HepG2 (cell line): Measurements from ENCODE around the gene SLC27A3. TPM values are rescaled to one million over a fixed set of nuclear protein-coding genes. Genes with fewer than 3 reads are reported as not detected.
A peak's percentile ranks its signal among the peaks of the same experiment; 100 is the strongest.

Experiments used
- ARID5B ChIP-seq: IDR thresholded peaks from 2 replicates; pipeline ENCODE4 v1.4.0; 2020; ENCODE audit warnings: mild to moderate bottlenecking, missing genetic modification reagents
- DRAP1 ChIP-seq: IDR thresholded peaks from 2 replicates; pipeline ENCODE4 v1.6.1; 2016; ENCODE audit warnings: missing genetic modification reagents, missing compliant biosample characterization
- ELF3 ChIP-seq: IDR thresholded peaks from 2 replicates; pipeline ENCODE4 v1.6.1; 2016; ENCODE audit warnings: missing genetic modification reagents, missing compliant biosample characterization
- GATAD2A ChIP-seq: IDR thresholded peaks from 2 replicates; pipeline ENCODE4 v1.6.1; 2016
- HOXA3 ChIP-seq: sonication (generic); formaldehyde crosslinking; IDR thresholded peaks from 2 replicates; pipeline ENCODE4 v1.5.0; 2020; ENCODE audit warnings: missing genetic modification reagents
- IRF2 ChIP-seq: IDR thresholded peaks from 2 replicates; pipeline ENCODE4 v1.6.1; 2018; ENCODE audit warnings: missing genetic modification reagents, missing compliant biosample characterization
- MIXL1 ChIP-seq: IDR thresholded peaks from 2 replicates; pipeline ENCODE4 v1.6.1; 2016
- NFE2L1 ChIP-seq: sonication (generic); formaldehyde crosslinking; IDR thresholded peaks from 2 replicates; pipeline ENCODE4 v1.4.0; 2020; ENCODE audit warnings: missing genetic modification reagents, mild to moderate bottlenecking, borderline replicate concordance
- NONO ChIP-seq, 2 experiments: fragments of 450-650 bp in 1 of 2; sonication (generic) in 1 of 2; formaldehyde crosslinking in 1 of 2; IDR thresholded peaks in 1 of 2; conservative IDR thresholded peaks in 1 of 2; 2 replicates each; pipeline versions ENCODE4 v1.6.1 to v1.8.0; 2017 to 2022; ENCODE audit warnings: mild to moderate bottlenecking in 1 of 2, missing genetic modification reagents in 1 of 2, moderate library complexity in 1 of 2
- NR0B2 ChIP-seq: sonication (generic); formaldehyde crosslinking; IDR thresholded peaks from 2 replicates; pipeline ENCODE4 v1.4.0; 2020; ENCODE audit warnings: mild to moderate bottlenecking, missing genetic modification reagents
- NR2F2 ChIP-seq: IDR thresholded peaks from 2 replicates; pipeline ENCODE4 v1.6.1; 2012; ENCODE audit warnings: low read depth, inconsistent platforms, borderline replicate concordance
- RAD51 ChIP-seq: fragments of 450-650 bp; IDR thresholded peaks from 2 replicates; pipeline ENCODE4 v1.6.1; 2016; ENCODE audit warnings: borderline replicate concordance
- REPIN1 ChIP-seq: sonication (generic); formaldehyde crosslinking; IDR thresholded peaks from 2 replicates; pipeline ENCODE4 v1.8.0; 2022; ENCODE audit warnings: missing genetic modification reagents, low read depth, mild to moderate bottlenecking, borderline replicate concordance
- SIN3B ChIP-seq: fragments of 150-350 bp; IDR thresholded peaks from 2 replicates; pipeline ENCODE4 v1.6.1; 2014; ENCODE audit warnings: low read length
- SMAD3 ChIP-seq: sonication (generic); formaldehyde crosslinking; IDR thresholded peaks from 2 replicates; pipeline ENCODE4 v1.4.0; 2020; ENCODE audit warnings: missing genetic modification reagents
- THRA ChIP-seq: sonication (generic); formaldehyde crosslinking; IDR thresholded peaks from 2 replicates; pipeline ENCODE4 v1.4.0; 2020; ENCODE audit warnings: missing genetic modification reagents, borderline replicate concordance
- ZHX1 ChIP-seq: sonication (generic); formaldehyde crosslinking; IDR thresholded peaks from 2 replicates; pipeline ENCODE4 v1.8.1; 2022; ENCODE audit warnings: low read depth, mild to moderate bottlenecking, missing genetic modification reagents
- ZNF678 ChIP-seq: sonication (generic); formaldehyde crosslinking; IDR thresholded peaks from 2 replicates; pipeline ENCODE4 v1.4.0; 2020; ENCODE audit warnings: mild to moderate bottlenecking, missing genetic modification reagents
- ZNF691 ChIP-seq: sonication (generic); formaldehyde crosslinking; IDR thresholded peaks from 2 replicates; pipeline ENCODE4 v1.4.0; 2020; ENCODE audit warnings: missing genetic modification reagents, low read depth, mild to moderate bottlenecking, borderline replicate concordance
- polyA plus RNA-seq, 8 experiments: library from polyadenylated mRNA; depleted of rRNA in 3 of 8; stranded (reverse) in 7 of 8; unstranded in 1 of 8; fragments of >200 nt; fragmentation: Illumina TruSeq in 4 of 8; extraction: Trizol in 4 of 8; gene quantifications; 2 replicates each; pipeline versions ENCODE4 v1.2.1 to v1.2.3, GENCODE V29; 2011 to 2016; ENCODE audit warnings: low read depth in 4 of 8, missing spikeins in 1 of 8, mixed read lengths in 1 of 8; ENCODE audit not compliant: insufficient read depth in 1 of 8
- total RNA-seq, 5 experiments: library from RNA; depleted of rRNA; stranded (reverse); fragments of >200 nt; fragmentation: Illumina TruSeq; extraction: Trizol; gene quantifications; 2 replicates each; pipeline ENCODE4 v1.2.3, GENCODE V29; 2016; ENCODE audit warnings: low read depth in 1 of 5

The SLC27A3 gene
- total and polyA plus RNA-seq, 2 of the 13 experiments (the other 11 are each of a cell fraction or from before 2014, with no cell fraction given), result 4.3 to 10.3 TPM

- TF ChIP-seq DRAP1 (CRISPR knock-in tag), result peak; percentile 32; the same call in 1 of the 2 replicates
- peak; percentile 24; the same call in 1 of the 2 replicates for TF ChIP-seq HOXA3 (CRISPR knock-in tag)
- TF ChIP-seq IRF2, result peak; percentile 45; the same call in 1 of the 2 replicates
- 0 out of 2 replicates have a peak, but pooled peaks have one; percentile 38 for TF ChIP-seq GATAD2A (CRISPR knock-in tag)
- TF ChIP-seq SIN3B, result no peak
- no peak for TF ChIP-seq ZNF691 (CRISPR knock-in tag)
- TF ChIP-seq ZHX1 (CRISPR knock-in tag), result no peak
- no peak for TF ChIP-seq ZNF678 (CRISPR knock-in tag)
- TF ChIP-seq ELF3, result 0 out of 2 replicates have a peak, but pooled peaks have one; percentile 21
- no peak for TF ChIP-seq NR0B2
- TF ChIP-seq REPIN1, result no peak
- TF ChIP-seq RAD51, result no peak
- no peak for TF ChIP-seq THRA
- TF ChIP-seq MIXL1 (CRISPR knock-in tag), result no peak; the same call in 1 of the 2 replicates
- TF ChIP-seq ARID5B (CRISPR knock-in tag), result 0 out of 2 replicates have a peak, but pooled peaks have one; percentile 31
- no peak for TF ChIP-seq NONO (IDR thresholded peaks at IDR 0.05)
- no peak for TF ChIP-seq NONO (CRISPR knock-in tag; conservative IDR thresholded peaks at IDR 0.05)
- TF ChIP-seq NFE2L1 (CRISPR knock-in tag), result no peak
- TF ChIP-seq NR2F2, result no peak
- TF ChIP-seq SMAD3 (CRISPR knock-in tag), result peak; percentile 52; the same call in 1 of the 2 replicates
Observed at GRCh38 chr1:153749408-153750005, 25.7 kb upstream of the SLC27A3 start (continued).
